IPS-20b (cell line): ENCODE results near the gene GPC1.

Source experiments
- H3K27ac ChIP-seq: one replicate; pipeline ENCODE4 v1.5.1; 2013; ENCODE audit warnings: low read length
- H3K27me3 ChIP-seq: 2 replicates; pipeline ENCODE4 v1.6.1; 2013; ENCODE audit warnings: mild to moderate bottlenecking, low read length, inconsistent platforms; ENCODE audit not compliant: insufficient read depth
- H3K36me3 ChIP-seq: 2 replicates; pipeline ENCODE4 v1.6.1; 2013; ENCODE audit warnings: low read depth, mild to moderate bottlenecking, inconsistent platforms, low read length, moderate library complexity; ENCODE audit not compliant: insufficient read depth
- H3K4me1 ChIP-seq: 2 replicates; pipeline ENCODE4 v1.6.1; 2013; ENCODE audit warnings: mild to moderate bottlenecking, control low read depth, inconsistent platforms, low read length, moderate library complexity; ENCODE audit not compliant: insufficient read depth
- H3K4me3 ChIP-seq: 2 replicates; pipeline ENCODE4 v1.5.1; 2013; ENCODE audit warnings: mild to moderate bottlenecking, low read length, inconsistent platforms
- H3K9ac ChIP-seq: 2 replicates; pipeline ENCODE4 v1.6.1; 2013; ENCODE audit warnings: low read depth, mild to moderate bottlenecking, inconsistent platforms, low read length, moderate library complexity
- H3K9me3 ChIP-seq: 2 replicates; pipeline ENCODE4 v1.6.1; 2013; ENCODE audit warnings: mild to moderate bottlenecking, low read depth, low read length, inconsistent platforms; ENCODE audit not compliant: insufficient read depth

GPC1 gene

DNA sequence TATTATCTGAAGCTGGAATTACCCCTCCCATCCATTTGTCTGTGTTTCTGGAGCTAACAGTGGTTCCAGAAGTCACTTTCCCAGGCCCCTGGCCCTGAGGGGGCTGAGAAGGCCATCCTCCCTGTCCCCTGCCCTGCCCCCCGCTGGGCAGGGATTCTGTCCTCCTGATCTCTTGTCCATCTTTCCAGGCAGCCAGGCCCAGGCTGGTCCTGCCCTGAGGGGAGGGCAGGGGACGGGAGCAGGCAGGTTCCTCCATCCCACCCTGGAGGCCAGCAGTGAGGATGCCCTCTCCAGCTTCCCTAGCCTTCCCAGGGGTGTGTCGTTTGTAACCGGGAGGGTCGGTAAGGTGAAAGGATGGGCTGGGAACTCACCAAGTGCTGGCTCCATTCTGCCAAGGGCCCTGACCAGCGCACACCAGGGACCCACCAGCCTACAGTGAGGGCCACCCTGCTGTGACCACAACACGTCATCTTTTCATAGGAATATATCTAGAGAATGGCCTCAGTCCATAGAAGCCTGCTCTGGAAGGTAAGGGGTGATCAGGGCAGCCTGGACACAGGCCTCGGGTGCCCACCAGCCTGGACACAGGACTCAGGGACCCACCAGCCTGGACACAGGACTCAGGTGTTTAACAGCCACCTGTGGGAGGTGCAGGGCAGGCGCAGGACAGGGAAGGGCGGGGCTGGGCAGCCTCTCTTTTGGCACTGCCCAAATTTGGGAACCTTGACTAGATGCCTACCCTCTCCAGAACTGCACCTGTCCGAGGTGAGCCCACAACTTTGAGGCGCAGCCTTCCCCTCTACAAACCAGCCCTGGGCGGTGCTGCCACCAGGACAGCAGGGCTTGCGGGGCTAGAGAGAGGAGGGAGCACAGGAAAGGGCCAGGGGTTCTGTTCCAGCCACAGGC, 35.8 kb upstream of the GPC1 start:
- no peak overlapping the region for H3K27ac ChIP-seq
- H3K36me3 ChIP-seq, result no peaks in the 10 kb centered on the region
- H3K9me3 ChIP-seq, result no peaks in the 10 kb centered on the region
- no peak overlapping the region for H3K9ac ChIP-seq
- no peaks in the 10 kb centered on the region for H3K4me1 ChIP-seq
- no peak overlapping the region for H3K4me3 ChIP-seq
- H3K27me3 ChIP-seq, result no peaks in the 10 kb centered on the region

DNA sequence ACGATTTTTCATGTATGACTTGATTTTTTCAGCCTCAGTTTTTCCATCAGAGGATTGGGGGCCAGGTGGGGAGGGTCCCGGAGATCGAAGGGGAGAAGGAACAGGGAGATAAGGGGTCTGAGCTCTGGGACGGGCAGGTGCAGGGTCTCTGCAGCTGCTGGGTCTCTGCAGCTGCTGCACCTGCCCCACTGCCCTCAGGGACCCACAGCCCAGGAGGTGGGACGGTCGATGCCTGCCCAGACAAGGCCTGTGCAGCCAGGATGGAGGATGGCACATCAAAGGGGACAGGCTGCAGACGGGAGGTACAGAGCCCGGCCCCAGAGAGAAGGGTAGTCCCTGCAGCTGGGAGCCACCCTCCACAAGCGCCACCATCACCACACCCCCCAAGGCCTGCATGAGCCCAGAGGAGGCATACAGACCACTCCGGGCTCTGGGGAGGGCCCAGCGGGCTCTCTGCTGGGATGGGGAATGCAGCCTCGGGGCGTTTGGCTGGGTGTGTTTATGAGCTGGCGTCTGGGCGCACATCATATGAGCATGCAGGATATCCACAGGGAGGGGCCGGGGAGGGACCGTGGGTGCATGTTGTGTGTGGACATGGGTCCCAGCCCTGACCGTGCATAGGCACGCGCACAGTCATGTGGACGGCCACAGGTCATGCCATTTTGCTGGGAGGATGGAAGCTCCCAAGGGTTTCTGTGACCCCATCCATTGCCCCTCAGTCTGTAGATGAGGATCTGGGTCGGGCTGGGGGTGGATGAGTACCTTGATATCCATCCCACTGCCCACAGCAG, 34.9 kb upstream of the GPC1 start:
- no peak overlapping the region for H3K4me3 ChIP-seq
- no peaks in the 10 kb centered on the region for H3K4me1 ChIP-seq
- no peaks in the 10 kb centered on the region for H3K9me3 ChIP-seq
- H3K27ac ChIP-seq, result no peak overlapping the region
- H3K36me3 ChIP-seq, result no peaks in the 10 kb centered on the region
- H3K9ac ChIP-seq, result no peak overlapping the region
- H3K27me3 ChIP-seq, result no peaks in the 10 kb centered on the region

DNA sequence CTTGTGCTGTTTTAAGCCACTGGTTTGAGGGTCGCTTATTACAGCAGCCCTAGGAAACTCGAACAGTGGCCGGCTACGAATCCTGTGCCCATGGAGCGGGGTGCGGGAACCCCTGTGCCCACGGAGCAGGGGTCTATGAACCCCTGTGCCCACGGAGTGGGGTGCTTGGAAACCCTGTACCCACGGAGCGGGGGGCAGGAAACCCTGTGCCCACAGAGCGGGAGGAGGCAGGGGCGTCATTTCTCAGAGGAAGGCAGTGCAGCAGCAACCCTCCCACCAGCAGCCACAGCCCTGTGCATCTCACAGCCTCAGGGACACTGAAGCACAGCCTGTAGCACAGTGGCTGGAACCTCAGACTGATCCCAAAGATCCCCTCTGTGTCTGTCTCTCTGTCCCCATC, 34.2 kb upstream of the GPC1 start:
- Histone ChIP-seq H3K27ac (no peak overlapping the region), H3K4me3 (no peak overlapping the region)

DNA sequence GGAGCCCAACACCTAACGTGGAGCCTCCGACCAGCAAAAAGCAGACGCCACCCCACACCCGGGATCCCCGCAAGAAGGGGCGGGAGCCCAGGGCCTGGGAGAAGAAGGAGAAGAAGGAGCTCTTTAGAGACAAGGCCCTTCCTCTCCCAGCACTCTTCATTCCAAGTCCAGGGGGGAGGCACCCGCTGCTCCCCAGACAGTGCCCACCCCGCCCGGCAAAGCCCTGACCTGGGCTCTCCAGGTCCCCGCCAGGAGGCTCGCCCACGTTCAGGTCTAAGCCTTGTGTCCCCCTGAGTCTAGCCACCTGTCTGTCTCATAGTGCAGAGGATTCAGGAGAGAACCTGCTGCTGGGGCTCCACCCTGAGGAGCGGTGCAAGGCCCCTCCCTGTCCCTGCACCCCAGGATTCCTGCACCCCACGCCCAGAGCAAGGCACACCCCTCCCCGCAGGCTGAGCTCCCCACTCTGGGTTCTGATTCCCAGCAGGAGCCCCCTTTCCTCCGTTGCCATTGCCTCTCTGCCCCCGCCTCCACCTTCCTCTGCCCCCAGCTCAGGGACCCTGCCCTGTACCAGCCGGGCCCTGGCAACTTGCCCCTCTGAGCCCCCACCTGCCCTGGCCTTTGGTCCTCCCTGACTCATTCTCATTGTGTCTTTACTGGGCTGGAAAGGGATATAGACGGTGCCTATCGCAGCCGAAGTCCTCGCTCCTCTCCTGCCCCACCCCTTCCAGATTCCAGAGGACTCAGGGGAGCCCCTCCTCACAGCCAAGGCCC, 33.5 kb upstream of the GPC1 start:
- Histone ChIP-seq H3K36me3 (no peaks in the 10 kb centered on the region), H3K4me3 (no peak overlapping the region), H3K4me1 (no peaks in the 10 kb centered on the region), H3K27me3 (no peaks in the 10 kb centered on the region), H3K9ac (no peak overlapping the region), H3K27ac (no peak overlapping the region), H3K9me3 (no peaks in the 10 kb centered on the region)

More for the DNA sequence above, 34.2 kb upstream of the GPC1 start:
- no peaks in the 10 kb centered on the region for H3K27me3 ChIP-seq
- no peaks in the 10 kb centered on the region for H3K9me3 ChIP-seq
- H3K9ac ChIP-seq, result no peak overlapping the region
- H3K36me3 ChIP-seq, result no peaks in the 10 kb centered on the region
- H3K4me1 ChIP-seq, result no peaks in the 10 kb centered on the region

DNA sequence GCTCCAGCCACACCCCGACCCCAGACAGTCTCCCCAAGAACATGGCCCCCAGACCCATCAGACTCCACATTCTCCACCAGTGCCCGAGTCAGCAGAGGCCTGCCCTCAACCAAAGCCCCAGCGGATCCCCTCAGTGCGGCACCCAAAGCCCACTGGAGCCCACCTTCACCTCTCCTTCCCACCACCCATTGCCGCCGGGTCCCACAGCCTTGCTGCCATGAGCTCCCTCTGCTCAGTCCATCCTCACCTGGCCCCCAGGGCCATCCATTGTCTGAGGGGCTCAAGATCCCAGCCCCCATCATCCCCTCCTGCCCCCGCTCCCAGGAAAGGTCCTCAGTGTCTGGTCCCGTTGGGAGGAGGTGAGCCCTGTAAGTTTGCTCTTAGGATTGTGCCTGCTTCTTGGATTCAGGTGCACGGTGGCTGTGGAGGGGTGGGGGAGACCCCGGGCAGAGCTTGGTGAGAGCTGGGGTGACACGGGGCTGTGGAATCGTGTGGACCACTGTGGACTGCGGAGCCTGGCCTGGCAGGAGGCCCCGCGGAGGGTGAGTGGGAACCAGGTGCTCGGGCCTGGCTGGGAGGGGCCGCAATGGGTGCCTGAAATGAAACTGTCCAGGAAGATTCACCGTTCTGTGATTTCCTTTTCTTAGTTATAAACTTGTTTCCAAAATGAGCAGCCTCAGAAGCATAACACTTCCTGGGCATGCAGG, 32.7 kb upstream of the GPC1 start:
- no peaks in the 10 kb centered on the region for H3K27me3 ChIP-seq
- H3K4me3 ChIP-seq, result no peak overlapping the region
- H3K9ac ChIP-seq, result no peak overlapping the region
- H3K36me3 ChIP-seq, result no peaks in the 10 kb centered on the region
- no peaks in the 10 kb centered on the region for H3K9me3 ChIP-seq
- no peaks in the 10 kb centered on the region for H3K4me1 ChIP-seq
- no peak overlapping the region for H3K27ac ChIP-seq

DNA sequence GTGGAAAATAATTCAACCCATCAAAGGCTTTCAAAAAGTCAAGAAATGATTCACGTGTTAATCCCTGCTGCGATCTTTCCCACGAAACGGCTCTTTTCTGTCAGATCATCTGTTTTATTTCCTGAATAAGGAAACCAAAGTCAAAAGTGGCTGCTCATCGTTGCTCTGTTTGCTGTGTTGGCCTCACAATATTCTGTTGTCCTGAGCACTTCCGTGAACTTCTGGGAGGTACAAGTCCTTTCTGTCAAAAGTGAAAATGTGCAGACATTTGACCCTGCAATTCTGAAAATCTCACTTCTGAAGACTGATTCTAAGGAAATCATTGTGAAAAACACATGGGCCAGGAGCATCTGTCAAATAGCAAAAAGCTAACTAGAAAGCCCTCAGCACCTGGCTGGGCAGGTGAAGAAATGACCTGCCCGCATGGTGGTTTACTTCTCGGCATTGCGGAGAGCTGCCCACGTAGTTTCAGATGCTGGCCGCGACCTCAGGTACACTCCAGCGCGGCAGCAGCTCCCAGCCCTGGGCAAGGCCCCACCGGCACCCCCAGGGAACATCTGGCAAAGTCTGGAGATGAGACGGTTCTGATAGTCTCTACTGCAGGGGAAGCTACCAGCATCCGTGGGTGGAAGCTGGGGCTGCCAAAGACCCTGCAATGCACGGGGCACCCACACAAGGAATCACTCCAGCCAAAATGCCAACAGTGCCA, 31.9 kb upstream of the GPC1 start:
- Histone ChIP-seq H3K4me3 (no peak overlapping the region), H3K9ac (no peak overlapping the region), H3K27me3 (no peaks in the 10 kb centered on the region), H3K36me3 (no peaks in the 10 kb centered on the region), H3K9me3 (no peaks in the 10 kb centered on the region), H3K4me1 (no peaks in the 10 kb centered on the region), H3K27ac (no peak overlapping the region)

DNA sequence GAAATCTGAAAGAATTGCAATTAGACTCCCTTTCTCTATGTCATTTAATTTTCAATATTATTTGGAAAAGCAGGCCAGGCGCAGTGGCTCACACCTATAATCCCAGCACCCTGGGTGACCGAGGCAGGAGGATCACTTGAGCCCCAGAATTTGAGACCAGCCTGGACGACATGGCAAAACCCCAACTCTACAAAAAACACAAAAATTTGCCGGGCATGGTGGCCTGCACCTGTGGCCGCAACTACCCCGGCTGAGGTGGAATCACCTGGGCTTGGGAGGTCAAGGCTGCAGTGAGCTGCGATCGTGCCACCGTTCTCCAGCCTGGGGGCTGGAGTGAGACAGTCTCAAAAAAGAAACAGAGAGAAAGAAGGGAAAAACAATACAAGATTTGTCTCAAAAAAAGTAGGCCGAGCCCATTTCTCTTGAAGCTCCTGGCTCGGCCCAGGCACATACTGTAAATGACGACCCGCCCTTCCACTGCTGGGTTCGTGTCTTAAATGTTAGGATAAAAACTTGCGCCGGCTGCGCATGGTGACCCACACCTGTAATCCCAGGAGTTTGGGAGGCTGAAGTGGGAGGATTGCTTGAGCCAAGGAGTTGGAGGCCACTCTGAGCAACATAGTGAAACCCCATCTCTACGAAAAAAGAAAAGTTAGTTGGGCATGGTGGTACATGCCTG, 31.1 kb upstream of the GPC1 start:
- H3K36me3 ChIP-seq, result no peaks in the 10 kb centered on the region
- H3K9me3 ChIP-seq, result no peaks in the 10 kb centered on the region
- no peaks in the 10 kb centered on the region for H3K4me1 ChIP-seq
- H3K27me3 ChIP-seq, result no peaks in the 10 kb centered on the region
- no peak overlapping the region for H3K4me3 ChIP-seq
- no peak overlapping the region for H3K9ac ChIP-seq
- H3K27ac ChIP-seq, result no peak overlapping the region

DNA sequence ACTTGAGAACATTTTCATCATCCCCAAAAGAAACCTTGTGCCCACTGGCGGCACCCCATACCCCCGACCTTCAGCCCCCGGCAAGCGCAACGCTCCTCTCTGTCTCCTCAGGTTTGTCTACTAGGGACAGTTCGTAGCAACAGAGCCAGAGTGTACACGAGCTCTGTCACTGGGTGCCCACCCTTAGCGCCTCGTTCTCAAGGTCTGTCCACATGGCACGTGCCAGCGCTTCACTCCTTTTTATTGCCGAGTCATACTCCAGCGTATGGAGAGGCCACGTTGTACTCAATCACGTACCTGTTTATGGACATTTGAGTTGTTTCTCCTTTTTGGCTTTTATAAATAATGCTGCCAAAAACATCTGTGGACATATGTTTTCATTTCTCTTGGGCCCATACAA, 30.3 kb upstream of the GPC1 start:
- no peak overlapping the region for H3K27ac ChIP-seq
- no peak overlapping the region for H3K4me3 ChIP-seq
- H3K9me3 ChIP-seq, result no peaks in the 10 kb centered on the region
- no peaks in the 10 kb centered on the region for H3K36me3 ChIP-seq
- no peaks in the 10 kb centered on the region for H3K27me3 ChIP-seq
- H3K4me1 ChIP-seq, result no peaks in the 10 kb centered on the region
- no peak overlapping the region for H3K9ac ChIP-seq

DNA sequence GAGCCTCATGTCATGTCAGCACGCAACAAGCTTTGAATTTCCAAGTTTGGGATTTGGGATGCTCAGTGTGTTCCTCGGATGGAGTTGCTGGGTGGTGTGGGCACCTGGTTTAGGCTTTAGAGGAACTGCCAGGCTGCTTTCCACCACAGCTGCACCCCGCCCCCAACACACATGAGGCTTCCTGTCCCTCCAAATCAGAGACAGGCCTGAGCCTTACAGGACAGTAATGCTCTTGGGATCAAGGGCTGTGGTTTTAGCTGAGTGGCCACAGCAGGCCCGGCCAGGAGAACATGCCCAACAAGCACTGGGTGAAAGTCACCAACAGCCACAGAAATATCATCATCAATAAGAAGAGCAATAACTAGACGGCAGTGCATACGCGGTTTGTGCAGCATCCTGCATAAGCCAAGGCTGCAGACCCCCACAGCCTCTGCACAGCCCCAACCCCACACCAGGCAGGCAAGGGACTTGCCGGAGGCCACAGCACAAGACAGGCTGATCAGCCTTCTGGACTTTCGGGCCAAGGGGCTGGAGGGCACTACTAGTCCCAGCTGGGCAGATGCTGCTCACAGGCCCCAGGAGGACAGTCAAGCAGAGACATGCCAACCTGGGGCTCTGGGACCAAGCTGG, 29.7 kb upstream of the GPC1 start:
- Histone ChIP-seq H3K27ac (no peak overlapping the region), H3K9ac (no peak overlapping the region), H3K27me3 (no peaks in the 10 kb centered on the region), H3K4me1 (no peaks in the 10 kb centered on the region), H3K9me3 (no peaks in the 10 kb centered on the region), H3K36me3 (no peaks in the 10 kb centered on the region), H3K4me3 (no peak overlapping the region)

DNA sequence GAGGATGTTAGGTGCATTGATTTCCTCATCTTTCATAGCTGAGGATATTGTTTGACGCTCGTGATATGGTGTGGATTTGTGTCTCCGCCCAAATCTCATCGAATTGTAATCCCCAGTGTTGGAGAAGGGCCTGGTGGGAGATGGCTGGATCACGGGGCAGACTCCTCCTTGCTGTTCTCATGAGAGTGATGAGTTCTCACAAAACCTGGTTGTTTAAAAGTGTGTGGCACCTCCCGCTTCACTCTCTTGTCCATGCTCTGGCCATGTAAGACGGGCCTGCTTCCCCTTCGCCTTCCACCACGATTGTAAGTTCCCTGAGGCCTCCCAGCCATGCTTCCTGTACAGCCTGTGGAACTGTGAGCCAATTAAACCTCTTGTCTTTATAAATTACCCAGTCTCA, 28.4 kb upstream of the GPC1 start:
- H3K27ac ChIP-seq, result no peak overlapping the region
- no peaks in the 10 kb centered on the region for H3K4me1 ChIP-seq
- H3K9ac ChIP-seq, result no peak overlapping the region
- H3K36me3 ChIP-seq, result no peaks in the 10 kb centered on the region
- H3K4me3 ChIP-seq, result no peak overlapping the region
- H3K9me3 ChIP-seq, result no peaks in the 10 kb centered on the region
- no peaks in the 10 kb centered on the region for H3K27me3 ChIP-seq
